Measurements from ENCODE around the gene NCOA5. TPM values are rescaled to one million over a fixed set of nuclear protein-coding genes. Genes with fewer than 3 reads are reported as not detected.
A peak's percentile ranks its signal among the peaks of the same experiment; 100 is the strongest.

The NCOA5 gene
- 10 to 100 TPM; 42.2 to 43.9 TPM for total RNA-seq
- polyA plus RNA-seq, result 10 to 100 TPM; 13.0 to 36.0 (median 18.4) TPM
- 14.8 to 62.9 (median 44.7) reads per million in 6 experiments for total RNA-seq

DNA sequence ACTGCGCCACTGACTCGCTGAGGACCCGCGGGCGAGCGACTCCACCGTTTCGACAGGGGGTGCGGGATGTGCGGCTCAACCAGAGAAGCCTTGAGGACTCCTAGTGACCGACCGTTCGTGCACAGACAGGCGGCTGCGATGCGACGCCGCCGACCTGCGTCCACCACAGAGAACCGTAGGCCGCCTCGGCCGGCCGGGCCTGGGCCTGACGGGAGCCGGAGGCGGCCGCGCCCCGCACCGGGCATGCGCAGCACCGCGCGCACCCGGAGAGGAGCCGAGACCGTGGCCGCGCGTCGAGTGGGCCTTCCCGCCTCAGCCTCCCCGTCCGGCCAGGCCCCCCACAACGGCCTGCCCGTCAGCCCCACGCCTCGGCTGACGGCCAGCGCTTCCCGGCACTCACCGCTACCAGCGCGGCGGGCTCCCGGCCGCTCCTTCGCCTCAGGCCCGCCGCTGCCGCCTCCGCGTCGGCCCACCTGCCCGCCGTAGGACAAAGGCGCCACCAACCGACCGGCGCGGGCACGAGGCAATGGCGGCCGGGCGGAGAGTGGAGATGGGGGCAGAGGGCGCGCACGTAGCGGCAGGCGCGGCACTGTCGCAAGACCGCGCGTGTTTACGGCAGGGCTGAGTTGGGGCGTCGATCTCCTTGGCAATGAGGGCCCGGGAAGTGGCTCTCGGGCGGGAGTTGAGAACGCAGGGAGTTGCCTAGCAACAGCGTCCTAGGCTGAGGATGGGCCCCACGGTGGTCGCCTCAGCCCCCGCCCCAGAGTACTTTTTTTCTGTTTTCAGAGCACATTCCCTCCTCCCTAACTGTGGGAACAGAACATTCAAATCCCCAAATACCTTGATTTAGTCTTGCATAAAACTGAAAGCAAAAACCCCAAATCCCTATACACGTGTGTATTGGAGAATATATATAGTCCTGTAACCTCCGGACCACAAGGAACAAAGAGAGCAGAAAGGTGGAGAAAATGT, at the start of gene NCOA5:
TSS of gene NCOA5 (minus strand) at position 546 of the 972 bp plus-strand sequence. CDS start 10,538 bp downstream, outside the sequence.
- peak; percentile 85 to 87 for ATAC-seq
- peak; percentile 89 to 96 (median 93) for DNase-seq
- H3K4me1 Mint-ChIP-seq, result peaks cover 20 to 54% (median 49%) of the 10 kb centered on the region in 4 donors
- H3K27ac Mint-ChIP-seq, result peak within 1 kb of the TSS; percentile 87 to 96 (median 92)
- POLR2A ChIA-PET, result interaction anchor here (1.0 to 1.3 kb wide), 5 partner anchors 22 to 155 kb away, joined by 3 to 6 read pairs (median 3); partner anchors contain the start of genes PCIF1 and ZNF335
- no peaks in the 10 kb centered on the region for H3K27me3 Mint-ChIP-seq
- H3K36me3 Mint-ChIP-seq, result peaks cover 0 to 10% (median 0%) of the 10 kb centered on the region in 3 donors
- H3K4me3 Mint-ChIP-seq, result peak within 1 kb of the TSS; percentile 85 to 93 (median 90)
- no peaks in the 10 kb centered on the region for H3K9me3 Mint-ChIP-seq

DNA sequence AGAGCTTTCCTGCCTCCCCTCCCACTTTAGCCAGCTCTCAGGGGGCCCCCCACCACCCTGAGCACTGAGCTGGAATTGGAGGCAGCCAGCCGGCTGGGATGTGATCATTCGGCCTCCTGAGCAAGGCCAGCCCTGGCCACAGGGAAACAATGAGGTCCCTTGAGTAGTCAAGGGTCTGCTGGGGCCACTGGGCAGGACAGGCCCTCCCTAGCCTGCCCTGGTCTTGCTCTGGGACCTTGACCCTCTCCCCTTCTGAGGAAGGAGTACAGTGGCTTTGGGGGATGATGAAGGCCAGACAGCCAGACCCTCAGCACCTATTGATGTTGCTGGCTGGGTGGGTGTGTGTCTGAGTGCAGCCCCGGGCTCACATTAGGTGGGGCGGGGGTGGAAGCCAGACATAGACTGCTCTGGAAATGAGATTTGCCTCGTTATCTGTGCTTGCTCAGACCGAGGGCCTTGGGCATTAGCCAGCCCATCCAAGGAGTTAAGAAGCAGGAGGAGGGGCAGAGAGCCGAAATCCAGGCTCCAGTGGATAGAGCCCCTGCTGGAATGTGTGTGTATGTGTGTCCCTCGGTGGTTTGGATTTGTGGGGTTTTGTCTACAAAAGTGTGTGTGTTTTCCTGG, 49.6 kb upstream of the NCOA5 start:
- no peak overlapping the region for H3K27ac Mint-ChIP-seq
- ATAC-seq, result no peak
- H3K4me1 Mint-ChIP-seq, result peaks cover 0 to 3% (median 0%) of the 10 kb centered on the region in 4 donors
- POLR2A ChIA-PET, result interaction anchor here (0.6 kb wide), 1 partner anchor 371 kb away, joined by 7 read pairs; no protein-coding TSS in a partner anchor
- no peak for DNase-seq
- H3K27me3 Mint-ChIP-seq, result peaks cover 26 to 90% (median 64%) of the 10 kb centered on the region in 5 donors
- H3K4me3 Mint-ChIP-seq, result no peak overlapping the region
- H3K36me3 Mint-ChIP-seq, result no peaks in the 10 kb centered on the region
- H3K9me3 Mint-ChIP-seq, result no peaks in the 10 kb centered on the region

DNA sequence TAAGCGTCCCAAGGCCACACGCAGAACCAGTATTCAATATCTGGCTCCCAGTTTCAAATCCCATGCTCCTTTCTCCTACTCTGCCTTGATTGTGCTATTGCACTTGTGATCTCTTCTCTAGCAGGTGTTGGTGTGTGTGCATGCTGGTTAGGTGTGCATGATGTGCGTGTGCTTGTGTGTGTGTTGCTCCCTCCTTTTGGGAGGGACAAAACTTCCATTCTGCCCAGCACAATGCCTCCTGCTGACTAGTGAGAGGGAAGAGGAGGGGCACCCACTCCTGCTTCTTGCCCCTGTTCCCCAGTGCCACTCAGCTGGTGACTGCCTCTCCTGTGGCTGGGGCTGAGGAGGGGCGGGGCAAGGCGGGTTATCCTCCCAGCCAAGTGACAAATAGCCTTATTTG, 48.1 kb upstream of the NCOA5 start:
- H3K27ac Mint-ChIP-seq, result no peak overlapping the region
- peaks cover 29 to 89% (median 62%) of the 10 kb centered on the region in 5 donors for H3K27me3 Mint-ChIP-seq
- no peak overlapping the region for H3K4me3 Mint-ChIP-seq
- POLR2A ChIA-PET, result no interaction called here
- peaks cover 1 to 3% (median 2%) of the 10 kb centered on the region in 4 donors for H3K4me1 Mint-ChIP-seq
- H3K9me3 Mint-ChIP-seq, result no peaks in the 10 kb centered on the region
- ATAC-seq (no peak), DNase-seq (no peak)
- H3K36me3 Mint-ChIP-seq, result no peaks in the 10 kb centered on the region

DNA sequence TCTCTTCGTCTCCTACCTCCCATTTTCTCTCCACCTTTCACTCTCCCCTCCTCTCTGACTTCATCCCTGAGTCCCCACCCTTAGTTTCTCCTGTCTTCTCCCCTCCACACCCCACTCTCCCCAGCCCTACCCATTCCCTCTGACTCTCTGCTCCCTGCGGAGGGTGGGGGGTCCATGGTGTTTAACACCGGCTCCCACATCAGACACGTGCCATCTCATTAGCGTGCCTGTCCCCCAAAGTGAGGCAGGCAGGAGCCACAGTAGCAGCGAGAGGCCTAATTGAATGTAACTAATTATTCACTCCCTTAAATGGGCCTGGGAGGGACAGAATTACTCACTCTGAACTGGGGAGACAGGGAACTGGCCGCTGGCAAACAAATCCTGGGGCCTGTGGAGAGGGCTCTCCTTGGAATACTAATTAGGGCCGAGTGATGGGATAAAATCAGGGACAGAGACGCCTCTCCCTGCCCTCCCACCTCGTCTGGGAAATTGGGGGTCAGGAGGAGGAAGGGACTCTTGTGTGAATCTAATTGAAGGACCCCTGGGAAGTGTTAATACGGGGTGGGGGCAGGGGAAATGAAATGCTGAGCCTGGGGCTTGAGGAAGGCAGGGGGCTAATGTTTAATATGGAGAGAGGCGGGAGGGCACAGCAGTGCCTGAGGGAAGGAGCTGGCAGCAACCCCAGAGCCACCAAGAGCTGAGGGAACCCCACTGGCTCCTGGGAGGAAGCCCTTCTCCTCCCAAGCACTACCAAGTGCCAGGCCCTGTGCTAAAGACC, 46.3 kb upstream of the NCOA5 start:
- Mint-ChIP-seq H3K27me3 (peaks cover 22 to 89% (median 49%) of the 10 kb centered on the region in 5 donors), H3K27ac (no peak overlapping the region), H3K36me3 (no peaks in the 10 kb centered on the region), H3K4me1 (peaks cover 3 to 8% (median 5%) of the 10 kb centered on the region in 4 donors), H3K4me3 (no peak overlapping the region), H3K9me3 (no peaks in the 10 kb centered on the region)
- POLR2A ChIA-PET, result no interaction called here
- no peak for DNase-seq
- ATAC-seq, result no peak

DNA sequence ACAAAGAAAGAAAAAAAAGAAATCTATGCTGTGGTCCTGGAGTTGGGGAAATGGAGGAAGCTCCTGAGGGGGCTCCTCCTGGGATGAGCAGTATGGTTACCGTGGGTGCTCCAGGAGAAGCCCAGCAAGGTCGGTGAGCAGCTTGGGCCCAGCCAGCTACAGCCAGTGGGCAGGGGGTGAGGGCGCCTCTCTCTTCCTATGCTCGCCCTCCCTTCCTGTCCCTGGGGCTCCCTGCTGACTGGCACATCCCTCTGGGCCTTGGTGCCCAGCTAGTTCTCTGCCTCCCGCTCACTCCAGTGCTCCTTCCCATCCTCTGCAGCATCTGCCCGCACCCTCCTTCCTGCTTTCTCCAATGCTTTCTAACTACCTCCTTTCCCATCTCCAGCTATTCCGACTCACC, 45.0 kb upstream of the NCOA5 start:
- Mint-ChIP-seq H3K9me3 (no peaks in the 10 kb centered on the region), H3K27me3 (peaks cover 20 to 78% (median 37%) of the 10 kb centered on the region in 5 donors), H3K4me3 (no peak overlapping the region), H3K4me1 (peaks cover 2 to 8% (median 6%) of the 10 kb centered on the region in 4 donors), H3K36me3 (no peaks in the 10 kb centered on the region), H3K27ac (no peak overlapping the region)
- POLR2A ChIA-PET, result no interaction called here
- no peak for DNase-seq
- no peak for ATAC-seq

GRCh38 chr20:46133886-46134654, 44.3 kb upstream of the NCOA5 start:
- DNase-seq, result no peak
- Mint-ChIP-seq H3K27ac (no peak overlapping the region), H3K9me3 (no peaks in the 10 kb centered on the region), H3K4me3 (no peak overlapping the region), H3K27me3 (peaks cover 18 to 74% (median 33%) of the 10 kb centered on the region in 5 donors), H3K4me1 (peaks cover 0 to 8% (median 6%) of the 10 kb centered on the region in 4 donors), H3K36me3 (no peaks in the 10 kb centered on the region)
- POLR2A ChIA-PET, result interaction anchor here (0.7 kb wide), 1 partner anchor 29 kb away, joined by 4 read pairs; no protein-coding TSS in a partner anchor
- no peak for ATAC-seq

DNA sequence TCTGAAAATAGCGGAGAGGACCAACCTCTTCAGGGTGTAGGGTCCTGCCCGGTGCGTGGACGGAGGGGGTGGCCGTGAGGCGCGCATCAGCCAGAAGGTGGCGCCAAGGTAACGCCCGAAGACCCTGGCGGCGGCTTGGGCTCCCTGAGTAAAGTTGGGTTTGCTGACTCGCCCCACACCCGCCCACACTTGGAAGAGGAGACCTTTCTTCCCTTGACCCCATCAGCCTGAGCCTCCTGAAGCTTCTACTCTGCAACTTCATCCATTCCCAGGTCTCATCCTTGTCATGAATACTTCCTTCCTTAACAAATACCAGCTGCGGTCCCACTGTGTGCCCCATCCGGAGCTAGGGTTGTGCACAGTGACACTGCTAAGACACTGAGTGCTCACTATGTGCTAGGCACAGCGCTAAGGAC, 43.0 kb upstream of the NCOA5 start:
- no peak overlapping the region for H3K27ac Mint-ChIP-seq
- H3K4me3 Mint-ChIP-seq, result no peak overlapping the region
- no peaks in the 10 kb centered on the region for H3K9me3 Mint-ChIP-seq
- peaks cover 0 to 8% (median 6%) of the 10 kb centered on the region in 4 donors for H3K4me1 Mint-ChIP-seq
- DNase-seq (peak; percentile 22 to 72 (median 47)), ATAC-seq (peak; percentile 83 to 92)
- POLR2A ChIA-PET, result no interaction called here
- H3K36me3 Mint-ChIP-seq, result peaks cover 0 to 8% (median 0%) of the 10 kb centered on the region in 3 donors
- H3K27me3 Mint-ChIP-seq, result peaks cover 15 to 63% (median 29%) of the 10 kb centered on the region in 5 donors

DNA sequence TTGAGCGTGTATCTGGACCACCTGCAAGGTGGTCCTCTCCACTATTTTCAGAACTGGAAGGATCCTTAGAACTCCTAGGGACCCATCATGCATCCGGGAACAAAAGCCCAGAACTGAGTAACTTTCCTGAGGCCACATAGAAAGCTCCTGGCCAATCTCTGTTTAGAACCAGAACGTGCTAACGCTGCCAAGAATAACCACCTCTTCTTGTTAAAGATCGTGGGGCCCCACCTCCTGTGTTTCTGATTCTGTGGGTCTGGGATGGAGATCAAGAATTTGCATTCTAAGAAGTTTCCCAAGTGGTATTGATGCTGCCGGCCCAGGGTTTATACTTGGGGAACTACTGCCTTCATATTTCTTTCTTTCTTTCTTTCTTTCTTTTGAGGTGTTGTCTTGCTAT, 41.6 kb upstream of the NCOA5 start:
- no peak overlapping the region for H3K27ac Mint-ChIP-seq
- H3K36me3 Mint-ChIP-seq, result peaks cover 0 to 15% (median 0%) of the 10 kb centered on the region in 3 donors
- H3K4me3 Mint-ChIP-seq, result no peak overlapping the region
- no peak for DNase-seq
- POLR2A ChIA-PET, result no interaction called here
- peaks cover 0 to 8% (median 6%) of the 10 kb centered on the region in 4 donors for H3K4me1 Mint-ChIP-seq
- peaks cover 12 to 55% (median 25%) of the 10 kb centered on the region in 5 donors for H3K27me3 Mint-ChIP-seq
- no peaks in the 10 kb centered on the region for H3K9me3 Mint-ChIP-seq
- ATAC-seq, result no peak

- no peaks in the 10 kb centered on the region for H3K9me3 Mint-ChIP-seq
- H3K27ac Mint-ChIP-seq, result no peak overlapping the region
- peaks cover 0 to 19% (median 0%) of the 10 kb centered on the region in 3 donors for H3K36me3 Mint-ChIP-seq
- ATAC-seq (no peak), DNase-seq (no peak)
- POLR2A ChIA-PET, result no interaction called here
- H3K4me1 Mint-ChIP-seq, result peaks cover 1 to 8% (median 6%) of the 10 kb centered on the region in 4 donors
- no peak overlapping the region for H3K4me3 Mint-ChIP-seq
- H3K27me3 Mint-ChIP-seq, result peaks cover 12 to 47% (median 22%) of the 10 kb centered on the region in 5 donors
Observed at GRCh38 chr20:46130534-46130933, 40.8 kb upstream of the NCOA5 start.

DNA sequence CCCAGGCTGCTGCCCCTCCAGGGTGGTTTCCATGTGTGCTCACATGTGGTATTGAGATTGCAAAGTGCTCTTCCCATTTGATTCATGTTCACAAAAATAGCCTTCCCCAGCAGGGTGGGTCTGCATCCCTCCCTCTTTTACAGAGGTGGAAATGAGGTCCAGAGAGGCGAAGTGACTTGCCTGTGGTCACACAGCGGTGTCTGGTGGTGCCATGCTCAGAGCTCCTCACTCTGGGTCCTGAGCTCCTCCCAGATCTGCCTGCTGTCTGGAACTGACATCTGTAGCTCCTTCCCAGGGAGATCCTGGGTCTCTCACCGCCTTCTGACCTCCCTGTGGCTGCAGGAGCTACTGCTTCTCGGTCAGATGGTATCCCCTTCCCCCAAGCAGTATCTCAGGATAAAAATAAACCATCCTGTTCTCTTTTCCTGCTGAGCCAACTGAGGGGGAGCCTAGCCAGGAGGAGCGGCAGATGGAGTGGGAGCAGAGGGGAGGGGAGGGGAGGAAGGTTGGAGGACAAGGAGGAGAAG, 40.3 kb upstream of the NCOA5 start:
- Mint-ChIP-seq H3K9me3 (no peaks in the 10 kb centered on the region), H3K27ac (no peak overlapping the region), H3K36me3 (peaks cover 0 to 21% (median 0%) of the 10 kb centered on the region in 3 donors), H3K4me1 (peaks cover 2 to 8% (median 6%) of the 10 kb centered on the region in 4 donors), H3K27me3 (peaks cover 10 to 46% (median 21%) of the 10 kb centered on the region in 5 donors), H3K4me3 (no peak overlapping the region)
- DNase-seq (no peak), ATAC-seq (no peak)
- POLR2A ChIA-PET, result no interaction called here
